Measurements from ENCODE around the gene TGFBR3.

The TGFBR3 gene

GRCh38 chr1:91777630-91778300 lies 108.2 kb downstream of the TGFBR3 start:
- Histone ChIP-seq H3K27ac (ENCODE audit: low read depth, low read length) (no peak overlapping the region), H3K79me2 (ENCODE audit: control insufficient read depth, insufficient read depth, low read length, poor library complexity) (no peaks in the 10 kb centered on the region), H3K79me1 (ENCODE audit: low read length) (no peaks in the 10 kb centered on the region), H3K4ac (ENCODE audit: low read depth, low read length) (no peak overlapping the region), H3K4me1 (ENCODE audit: control insufficient read depth in 1 of 2, insufficient read depth in 2 of 2, low read length in 2 of 2) (no peaks in the 10 kb centered on the region), H3K27me3 (ENCODE audit: insufficient read depth, low read length) (no peaks in the 10 kb centered on the region), H2AK5ac (ENCODE audit: low read length) (no peak overlapping the region), H3K18ac (ENCODE audit: low read length) (no peak overlapping the region), H3K4me2 (ENCODE audit: low read length) (no peak overlapping the region), H4K8ac (ENCODE audit: low read depth, low read length) (no peak overlapping the region), H4K12ac (ENCODE audit: low read depth, low read length) (no peak overlapping the region), H3K36me3 (ENCODE audit: control insufficient read depth in 1 of 2, insufficient read depth in 2 of 2, low read length in 2 of 2) (no peaks in the 10 kb centered on the region), H3K9ac (ENCODE audit: low read length) (no peak overlapping the region), H3K23ac (ENCODE audit: low read length) (no peak overlapping the region), H3K4me3 (ENCODE audit: low read depth, low read length) (no peak overlapping the region), H2BK12ac (ENCODE audit: low read length) (no peak overlapping the region), H4K91ac (ENCODE audit: low read depth, low read length) (no peak overlapping the region), H2BK5ac (ENCODE audit: low read depth, low read length, poor library complexity) (no peak overlapping the region), H3K14ac (ENCODE audit: low read length) (no peak overlapping the region), H2AFZ (ENCODE audit: insufficient read depth, low read length, poor library complexity) (no peak overlapping the region), H2BK120ac (ENCODE audit: insufficient read depth, low read length, poor library complexity) (no peak overlapping the region), H3K9me3 (ENCODE audit: insufficient read depth, low read depth, low read length) (no peaks in the 10 kb centered on the region)
- DNase-seq: no peak
- no CpG with 5 or more reads among the region's 10 CpGs for WGBS (ENCODE audit: extremely low coverage, insufficient coverage, insufficient read length)

DNA sequence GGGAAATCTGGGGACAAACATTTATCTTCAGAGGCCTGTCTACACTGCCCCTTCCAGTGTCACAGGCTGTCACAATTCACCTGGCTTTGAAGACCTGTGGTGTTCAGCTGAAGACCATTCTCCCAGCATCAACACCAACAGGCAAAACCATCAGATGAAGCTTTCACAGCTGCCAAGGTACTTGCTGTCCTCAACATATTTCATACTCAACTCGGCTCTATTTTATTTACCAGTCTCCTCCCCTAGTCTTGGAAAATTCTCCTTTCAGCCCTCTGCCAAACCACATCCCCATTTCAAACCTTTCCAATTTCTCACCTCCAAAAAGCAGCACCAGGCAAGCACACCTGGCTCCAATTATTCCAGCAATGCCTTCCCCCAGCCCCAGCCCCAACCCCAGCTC lies 108.8 kb downstream of the TGFBR3 start:
- H3K14ac ChIP-seq (ENCODE audit: low read length): no peak overlapping the region
- no peaks in the 10 kb centered on the region for H3K79me1 ChIP-seq (ENCODE audit: low read length)
- H3K79me2 ChIP-seq (ENCODE audit: control insufficient read depth, insufficient read depth, low read length, poor library complexity): no peaks in the 10 kb centered on the region
- H3K9me3 ChIP-seq (ENCODE audit: insufficient read depth, low read depth, low read length): no peaks in the 10 kb centered on the region
- H3K27me3 ChIP-seq (ENCODE audit: insufficient read depth, low read length): no peaks in the 10 kb centered on the region
- H3K4ac ChIP-seq (ENCODE audit: low read depth, low read length): no peak overlapping the region
- H4K91ac ChIP-seq (ENCODE audit: low read depth, low read length): no peak overlapping the region
- H2BK12ac ChIP-seq (ENCODE audit: low read length): no peak overlapping the region
- H3K4me2 ChIP-seq (ENCODE audit: low read length): no peak overlapping the region
- H3K9ac ChIP-seq (ENCODE audit: low read length): no peak overlapping the region
- H2AFZ ChIP-seq (ENCODE audit: insufficient read depth, low read length, poor library complexity): no peak overlapping the region
- no peak overlapping the region for H3K23ac ChIP-seq (ENCODE audit: low read length)
- H3K27ac ChIP-seq (ENCODE audit: low read depth, low read length): no peak overlapping the region
- H4K12ac ChIP-seq (ENCODE audit: low read depth, low read length): no peak overlapping the region
- H2BK120ac ChIP-seq (ENCODE audit: insufficient read depth, low read length, poor library complexity): no peak overlapping the region
- H3K36me3 ChIP-seq (ENCODE audit: control insufficient read depth in 1 of 2, insufficient read depth in 2 of 2, low read length in 2 of 2): no peaks in the 10 kb centered on the region
- DNase-seq: no peak
- no peak overlapping the region for H4K8ac ChIP-seq (ENCODE audit: low read depth, low read length)
- no peak overlapping the region for H3K4me3 ChIP-seq (ENCODE audit: low read depth, low read length)
- H3K18ac ChIP-seq (ENCODE audit: low read length): no peak overlapping the region
- no CpG with 5 or more reads among the region's 1 CpG for WGBS (ENCODE audit: extremely low coverage, insufficient coverage, insufficient read length)
- H2BK5ac ChIP-seq (ENCODE audit: low read depth, low read length, poor library complexity): no peak overlapping the region
- H2AK5ac ChIP-seq (ENCODE audit: low read length): no peak overlapping the region
- H3K4me1 ChIP-seq (ENCODE audit: control insufficient read depth in 1 of 2, insufficient read depth in 2 of 2, low read length in 2 of 2): no peaks in the 10 kb centered on the region

GRCh38 chr1:91776068-91776794 lies 109.7 kb downstream of the TGFBR3 start:
- no peaks in the 10 kb centered on the region for H3K79me2 ChIP-seq (ENCODE audit: control insufficient read depth, insufficient read depth, low read length, poor library complexity)
- H4K91ac ChIP-seq (ENCODE audit: low read depth, low read length): no peak overlapping the region
- H3K4ac ChIP-seq (ENCODE audit: low read depth, low read length): no peak overlapping the region
- H3K79me1 ChIP-seq (ENCODE audit: low read length): no peaks in the 10 kb centered on the region
- H3K9me3 ChIP-seq (ENCODE audit: insufficient read depth, low read depth, low read length): no peaks in the 10 kb centered on the region
- H3K18ac ChIP-seq (ENCODE audit: low read length): no peak overlapping the region
- H4K12ac ChIP-seq (ENCODE audit: low read depth, low read length): no peak overlapping the region
- H3K4me3 ChIP-seq (ENCODE audit: low read depth, low read length): no peak overlapping the region
- no peak overlapping the region for H2AFZ ChIP-seq (ENCODE audit: insufficient read depth, low read length, poor library complexity)
- H3K27ac ChIP-seq (ENCODE audit: low read depth, low read length): no peak overlapping the region
- H3K9ac ChIP-seq (ENCODE audit: low read length): no peak overlapping the region
- no peak overlapping the region for H2BK5ac ChIP-seq (ENCODE audit: low read depth, low read length, poor library complexity)
- DNase-seq: no peak
- WGBS (ENCODE audit: extremely low coverage, insufficient coverage, insufficient read length): no CpG with 5 or more reads among the region's 3 CpGs
- H4K8ac ChIP-seq (ENCODE audit: low read depth, low read length): no peak overlapping the region
- H2BK12ac ChIP-seq (ENCODE audit: low read length): no peak overlapping the region
- H3K4me1 ChIP-seq (ENCODE audit: control insufficient read depth in 1 of 2, insufficient read depth in 2 of 2, low read length in 2 of 2): no peaks in the 10 kb centered on the region
- H2BK120ac ChIP-seq (ENCODE audit: insufficient read depth, low read length, poor library complexity): no peak overlapping the region
- H3K14ac ChIP-seq (ENCODE audit: low read length): no peak overlapping the region
- H3K36me3 ChIP-seq (ENCODE audit: control insufficient read depth in 1 of 2, insufficient read depth in 2 of 2, low read length in 2 of 2): no peaks in the 10 kb centered on the region
- no peak overlapping the region for H3K23ac ChIP-seq (ENCODE audit: low read length)
- no peak overlapping the region for H3K4me2 ChIP-seq (ENCODE audit: low read length)
- no peak overlapping the region for H2AK5ac ChIP-seq (ENCODE audit: low read length)
- no peaks in the 10 kb centered on the region for H3K27me3 ChIP-seq (ENCODE audit: insufficient read depth, low read length)

GRCh38 chr1:91775227-91775626 lies 110.7 kb downstream of the TGFBR3 start:
- no peaks in the 10 kb centered on the region for H3K79me1 ChIP-seq (ENCODE audit: low read length)
- WGBS (ENCODE audit: extremely low coverage, insufficient coverage, insufficient read length): no CpG with 5 or more reads among the region's 6 CpGs
- H3K4me1 ChIP-seq (ENCODE audit: control insufficient read depth in 1 of 2, insufficient read depth in 2 of 2, low read length in 2 of 2): no peaks in the 10 kb centered on the region
- no peak overlapping the region for H4K12ac ChIP-seq (ENCODE audit: low read depth, low read length)
- no peaks in the 10 kb centered on the region for H3K9me3 ChIP-seq (ENCODE audit: insufficient read depth, low read depth, low read length)
- H3K4ac ChIP-seq (ENCODE audit: low read depth, low read length): no peak overlapping the region
- no peak for DNase-seq
- H4K91ac ChIP-seq (ENCODE audit: low read depth, low read length): no peak overlapping the region
- H3K18ac ChIP-seq (ENCODE audit: low read length): no peak overlapping the region
- H3K79me2 ChIP-seq (ENCODE audit: control insufficient read depth, insufficient read depth, low read length, poor library complexity): no peaks in the 10 kb centered on the region
- no peaks in the 10 kb centered on the region for H3K27me3 ChIP-seq (ENCODE audit: insufficient read depth, low read length)
- no peak overlapping the region for H2AFZ ChIP-seq (ENCODE audit: insufficient read depth, low read length, poor library complexity)
- H3K4me3 ChIP-seq (ENCODE audit: low read depth, low read length): no peak overlapping the region
- H3K27ac ChIP-seq (ENCODE audit: low read depth, low read length): no peak overlapping the region
- H3K36me3 ChIP-seq (ENCODE audit: control insufficient read depth in 1 of 2, insufficient read depth in 2 of 2, low read length in 2 of 2): no peaks in the 10 kb centered on the region
- no peak overlapping the region for H3K14ac ChIP-seq (ENCODE audit: low read length)
- no peak overlapping the region for H4K8ac ChIP-seq (ENCODE audit: low read depth, low read length)
- H3K4me2 ChIP-seq (ENCODE audit: low read length): no peak overlapping the region
- H2BK120ac ChIP-seq (ENCODE audit: insufficient read depth, low read length, poor library complexity): no peak overlapping the region
- no peak overlapping the region for H3K23ac ChIP-seq (ENCODE audit: low read length)
- no peak overlapping the region for H2AK5ac ChIP-seq (ENCODE audit: low read length)
- no peak overlapping the region for H2BK5ac ChIP-seq (ENCODE audit: low read depth, low read length, poor library complexity)
- no peak overlapping the region for H3K9ac ChIP-seq (ENCODE audit: low read length)
- H2BK12ac ChIP-seq (ENCODE audit: low read length): no peak overlapping the region

Data from trophoblast cell (in vitro differentiated cells and primary cell).